Cardiac fibroblast (primary cell): Measurements from ENCODE around the gene WDR36.

ENCODE experiments used
- DNase-seq, 2 donors: peaks; one replicate each; pipeline versions ENCODE4 v3.0.0 to v3.0.0-alpha.2; 2010; ENCODE audit warnings: low read depth in 2 of 2
- H3K4me3 ChIP-seq, 2 donors: replicated peaks in 1 of 2; 1 replicate in 1 of 2; 2 replicates in 1 of 2; pipeline ENCODE4 v1.5.1; 2011; ENCODE audit warnings: low read depth in 2 of 2, low read length in 2 of 2, mild to moderate bottlenecking in 2 of 2, moderate library complexity in 1 of 2
- TF ChIP-seq, protein P1 (sequence below): IDR thresholded peaks from one replicate; pipeline ENCODE4 v1.5.1; 2011; ENCODE audit warnings: low read depth, mild to moderate bottlenecking, low read length, inconsistent platforms

Gene WDR36

DNA sequence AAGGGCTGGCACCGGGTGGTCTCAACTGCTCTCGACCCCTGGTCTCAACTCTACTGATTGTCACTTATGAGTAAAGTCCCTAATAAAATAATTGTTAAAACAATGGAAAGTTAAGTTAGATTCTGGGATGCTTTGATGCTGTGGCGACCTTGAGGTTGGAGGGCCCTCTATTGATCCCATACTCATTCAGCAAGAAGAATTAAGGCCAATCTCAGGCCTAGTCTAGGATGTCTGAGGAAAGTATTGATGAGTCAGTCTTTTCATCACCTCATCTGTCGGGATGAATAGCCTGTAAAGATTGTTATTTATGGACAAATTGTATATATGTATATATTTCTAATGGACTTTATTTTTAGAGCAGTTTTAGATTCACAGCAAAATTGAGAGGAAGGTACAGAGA, 50.8 kb downstream of the WDR36 start:
- TF ChIP-seq, protein P1, sequence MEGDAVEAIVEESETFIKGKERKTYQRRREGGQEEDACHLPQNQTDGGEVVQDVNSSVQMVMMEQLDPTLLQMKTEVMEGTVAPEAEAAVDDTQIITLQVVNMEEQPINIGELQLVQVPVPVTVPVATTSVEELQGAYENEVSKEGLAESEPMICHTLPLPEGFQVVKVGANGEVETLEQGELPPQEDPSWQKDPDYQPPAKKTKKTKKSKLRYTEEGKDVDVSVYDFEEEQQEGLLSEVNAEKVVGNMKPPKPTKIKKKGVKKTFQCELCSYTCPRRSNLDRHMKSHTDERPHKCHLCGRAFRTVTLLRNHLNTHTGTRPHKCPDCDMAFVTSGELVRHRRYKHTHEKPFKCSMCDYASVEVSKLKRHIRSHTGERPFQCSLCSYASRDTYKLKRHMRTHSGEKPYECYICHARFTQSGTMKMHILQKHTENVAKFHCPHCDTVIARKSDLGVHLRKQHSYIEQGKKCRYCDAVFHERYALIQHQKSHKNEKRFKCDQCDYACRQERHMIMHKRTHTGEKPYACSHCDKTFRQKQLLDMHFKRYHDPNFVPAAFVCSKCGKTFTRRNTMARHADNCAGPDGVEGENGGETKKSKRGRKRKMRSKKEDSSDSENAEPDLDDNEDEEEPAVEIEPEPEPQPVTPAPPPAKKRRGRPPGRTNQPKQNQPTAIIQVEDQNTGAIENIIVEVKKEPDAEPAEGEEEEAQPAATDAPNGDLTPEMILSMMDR: no peak
- no peak overlapping the region for H3K4me3 ChIP-seq
- peak; percentile 24 to 52 for DNase-seq

DNA sequence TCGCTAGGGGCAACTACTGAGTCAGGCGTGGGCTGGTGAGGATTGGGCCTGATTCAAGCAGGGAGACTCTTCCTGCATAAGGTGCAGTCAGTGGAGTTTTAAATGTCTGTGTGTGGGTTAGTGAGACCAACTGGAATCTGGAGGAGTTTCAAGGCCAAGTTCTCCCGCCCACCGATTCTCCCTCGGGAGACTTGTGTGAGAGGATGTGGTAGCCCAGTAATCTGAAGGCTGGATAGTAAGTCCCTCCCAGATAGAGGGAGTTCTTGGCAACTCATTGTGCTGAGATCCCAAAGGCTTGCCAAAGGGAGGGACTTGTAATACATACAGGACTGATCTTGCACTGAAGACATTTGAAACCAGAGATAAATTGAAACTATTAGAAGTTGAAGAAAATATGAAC, 51.8 kb downstream of the WDR36 start:
- peak; percentile 98 for DNase-seq
- H3K4me3 ChIP-seq: no peak overlapping the region
- TF ChIP-seq, protein P1: no peak

DNA sequence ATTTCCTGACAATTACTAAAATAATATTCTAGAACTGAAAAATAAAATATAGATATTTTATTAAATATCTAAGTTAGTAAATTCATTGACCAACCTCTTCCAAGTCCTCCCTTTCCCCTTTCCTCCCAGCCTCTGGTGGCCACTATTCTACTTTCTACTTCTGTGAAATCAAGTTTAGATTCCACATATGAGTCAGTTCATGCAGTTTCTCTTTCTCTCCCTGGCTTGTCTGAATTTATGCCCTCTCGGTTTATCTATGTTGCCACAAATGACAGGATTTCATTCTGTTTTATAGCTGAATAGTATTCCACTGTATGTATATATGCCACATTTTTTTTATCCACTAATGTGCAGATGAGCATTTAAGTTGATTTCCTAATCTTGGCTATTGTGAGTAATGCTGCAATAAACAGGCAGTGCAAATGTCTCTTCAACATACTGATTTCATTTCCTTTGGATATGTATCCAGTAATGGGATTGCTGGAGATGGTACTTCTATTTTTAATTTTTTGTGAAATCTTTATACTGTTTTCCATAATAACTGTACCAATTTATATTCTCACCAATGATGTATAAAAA, 52.3 kb downstream of the WDR36 start:
- DNase-seq: peak; percentile 46 to 56
- TF ChIP-seq, protein P1: peak; percentile 7
- no peak overlapping the region for H3K4me3 ChIP-seq

DNA sequence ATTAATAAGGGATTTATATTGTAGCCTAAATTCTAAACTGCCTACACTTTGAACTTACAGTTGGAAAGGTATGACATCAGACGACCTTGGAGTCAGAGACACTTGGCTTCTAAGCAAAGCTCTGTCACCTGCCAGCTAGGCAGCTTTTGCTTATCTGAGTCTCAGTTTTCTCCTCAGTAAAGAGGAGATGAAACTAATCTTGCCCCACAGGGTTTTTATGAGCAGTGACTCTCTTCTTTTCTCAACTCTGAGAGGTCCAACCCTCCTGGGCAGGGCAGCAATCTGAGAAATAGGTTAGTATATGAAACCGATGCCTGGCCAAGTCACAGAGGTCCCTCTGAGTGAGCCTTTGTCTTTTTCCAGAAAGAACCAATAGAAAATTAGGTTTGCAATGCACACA, 53.9 kb downstream of the WDR36 start:
- H3K4me3 ChIP-seq: no peak overlapping the region
- TF ChIP-seq, protein P1: no peak
- DNase-seq: no peak

DNA sequence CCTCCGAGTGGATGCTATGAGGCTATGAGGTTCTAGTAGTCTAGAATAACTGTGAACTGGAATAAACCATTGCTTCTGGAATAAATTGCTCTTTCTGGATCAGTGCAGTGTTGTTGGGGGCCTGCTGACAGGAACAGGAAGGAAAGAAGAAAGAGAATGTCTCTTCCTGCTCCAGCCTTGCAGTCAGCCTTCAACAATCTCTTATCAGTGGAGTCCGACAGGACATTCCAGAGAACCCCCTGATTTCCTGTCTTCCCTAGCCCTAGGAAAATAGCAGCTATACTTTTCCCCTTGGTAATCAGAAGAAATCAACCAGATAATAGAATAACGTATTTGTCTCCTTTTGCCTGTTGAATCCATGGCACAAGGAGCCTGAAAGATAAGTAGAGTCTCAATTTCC, 55.4 kb downstream of the WDR36 start:
- no peak for DNase-seq
- TF ChIP-seq, protein P1: no peak
- H3K4me3 ChIP-seq: no peak overlapping the region

DNA sequence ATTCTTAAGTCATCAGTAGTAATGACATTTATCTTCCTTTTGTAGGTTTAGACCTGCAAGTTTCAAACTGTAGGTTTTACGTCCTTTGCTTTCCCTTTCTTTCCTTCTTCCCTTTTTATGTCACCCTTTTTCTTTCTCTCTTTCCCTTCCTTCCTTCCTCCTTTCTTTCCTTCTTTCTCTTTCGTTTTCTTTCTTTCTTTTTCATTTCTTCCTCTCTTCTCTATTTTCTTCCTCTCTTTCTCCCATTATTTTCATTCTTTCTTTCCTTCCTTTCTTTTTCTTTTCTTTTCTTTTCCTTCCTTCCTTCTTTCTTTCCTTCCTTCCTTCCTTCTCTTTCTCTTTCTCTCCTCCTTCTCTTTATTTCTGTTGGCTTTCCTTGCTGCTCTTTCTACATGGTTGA, 59.9 kb downstream of the WDR36 start:
- no peak overlapping the region for H3K4me3 ChIP-seq
- DNase-seq: no peak
- TF ChIP-seq, protein P1: no peak

DNA sequence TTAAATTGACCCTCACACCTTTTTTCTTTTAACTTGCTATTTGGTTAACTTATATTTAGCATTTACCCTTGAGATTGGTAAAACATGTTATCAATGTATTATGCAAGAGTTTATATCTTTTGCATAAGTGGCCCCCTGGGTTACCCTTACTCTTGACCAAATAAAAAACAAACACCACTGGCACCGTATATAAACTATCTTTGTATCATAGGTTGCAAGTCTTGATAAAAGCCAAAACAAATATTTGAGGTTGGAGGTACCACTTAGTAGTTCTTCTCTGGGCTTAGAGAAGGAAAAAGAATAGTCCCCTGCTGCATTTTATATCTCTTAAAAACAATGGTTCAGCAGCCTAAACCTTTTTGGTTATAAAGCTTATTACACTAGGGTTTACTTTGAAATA, 61.3 kb downstream of the WDR36 start:
- DNase-seq: no peak
- no peak overlapping the region for H3K4me3 ChIP-seq
- TF ChIP-seq, protein P1: no peak
